C4-2B (cell line): ENCODE results near the gene MGAT1.
"Not testable (repeated sequence)": the region's sequence is repeated elsewhere in the genome, so short reads cannot be mapped to it uniquely, and the experiment has no call there.

Experiments
- H3K27ac ChIP-seq: fragments of 450-650 bp; 2 replicates; pipeline ENCODE4 v1.5.1; 2017
- ZFX ChIP-seq: fragments of 450-650 bp; IDR thresholded peaks from 2 replicates; pipeline ENCODE4 v1.6.1; 2017
- TF ChIP-seq, protein P1 (sequence below): fragments of 450-650 bp; conservative IDR thresholded peaks from 2 replicates; pipeline ENCODE4 v1.5.1; 2017; ENCODE audit warnings: mild to moderate bottlenecking

The MGAT1 gene

DNA sequence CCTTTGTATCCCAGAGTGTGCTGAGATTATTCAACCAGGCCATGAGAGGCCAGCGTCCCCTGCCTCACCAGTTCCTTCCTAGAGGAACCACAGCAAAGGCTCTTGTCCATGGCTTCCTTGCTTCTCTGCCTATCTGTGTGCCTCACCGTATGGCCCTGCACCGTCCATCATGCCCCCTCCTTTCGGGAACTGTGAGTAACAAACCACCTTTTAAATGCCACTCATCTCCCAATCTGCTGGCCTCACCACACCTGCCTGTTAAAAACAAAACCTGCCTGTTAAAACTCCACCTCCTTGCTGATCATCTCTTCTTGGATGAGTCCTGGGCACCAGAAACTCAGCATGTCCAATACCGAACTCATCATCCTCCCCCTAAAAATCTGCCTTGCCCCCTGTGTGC, 58.4 kb downstream of the MGAT1 start:
- TF ChIP-seq, protein P1, sequence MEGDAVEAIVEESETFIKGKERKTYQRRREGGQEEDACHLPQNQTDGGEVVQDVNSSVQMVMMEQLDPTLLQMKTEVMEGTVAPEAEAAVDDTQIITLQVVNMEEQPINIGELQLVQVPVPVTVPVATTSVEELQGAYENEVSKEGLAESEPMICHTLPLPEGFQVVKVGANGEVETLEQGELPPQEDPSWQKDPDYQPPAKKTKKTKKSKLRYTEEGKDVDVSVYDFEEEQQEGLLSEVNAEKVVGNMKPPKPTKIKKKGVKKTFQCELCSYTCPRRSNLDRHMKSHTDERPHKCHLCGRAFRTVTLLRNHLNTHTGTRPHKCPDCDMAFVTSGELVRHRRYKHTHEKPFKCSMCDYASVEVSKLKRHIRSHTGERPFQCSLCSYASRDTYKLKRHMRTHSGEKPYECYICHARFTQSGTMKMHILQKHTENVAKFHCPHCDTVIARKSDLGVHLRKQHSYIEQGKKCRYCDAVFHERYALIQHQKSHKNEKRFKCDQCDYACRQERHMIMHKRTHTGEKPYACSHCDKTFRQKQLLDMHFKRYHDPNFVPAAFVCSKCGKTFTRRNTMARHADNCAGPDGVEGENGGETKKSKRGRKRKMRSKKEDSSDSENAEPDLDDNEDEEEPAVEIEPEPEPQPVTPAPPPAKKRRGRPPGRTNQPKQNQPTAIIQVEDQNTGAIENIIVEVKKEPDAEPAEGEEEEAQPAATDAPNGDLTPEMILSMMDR = no peak
- TF ChIP-seq ZFX = no peak
- H3K27ac ChIP-seq = no peak overlapping the region

DNA sequence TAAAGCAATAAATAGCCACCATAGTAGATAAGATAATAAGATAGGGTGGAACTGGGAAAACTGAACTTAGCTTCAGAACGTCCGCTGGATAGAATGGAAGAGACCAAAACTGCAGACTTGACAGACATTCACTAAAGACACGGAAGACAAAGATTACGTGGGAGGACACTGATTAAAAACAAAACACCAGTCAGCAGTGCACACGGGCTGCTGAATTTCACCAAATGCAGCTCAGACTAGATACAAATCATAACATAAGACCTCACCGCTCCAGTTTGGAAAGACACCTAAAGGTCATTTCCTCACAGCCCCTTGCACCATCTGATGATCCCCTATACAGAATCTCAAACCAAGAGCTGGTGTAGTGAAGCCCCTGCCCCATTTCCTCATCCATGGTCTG, 59.9 kb downstream of the MGAT1 start:
- TF ChIP-seq, protein P1 = no peak
- no peak for TF ChIP-seq ZFX
- H3K27ac ChIP-seq = no peak overlapping the region

DNA sequence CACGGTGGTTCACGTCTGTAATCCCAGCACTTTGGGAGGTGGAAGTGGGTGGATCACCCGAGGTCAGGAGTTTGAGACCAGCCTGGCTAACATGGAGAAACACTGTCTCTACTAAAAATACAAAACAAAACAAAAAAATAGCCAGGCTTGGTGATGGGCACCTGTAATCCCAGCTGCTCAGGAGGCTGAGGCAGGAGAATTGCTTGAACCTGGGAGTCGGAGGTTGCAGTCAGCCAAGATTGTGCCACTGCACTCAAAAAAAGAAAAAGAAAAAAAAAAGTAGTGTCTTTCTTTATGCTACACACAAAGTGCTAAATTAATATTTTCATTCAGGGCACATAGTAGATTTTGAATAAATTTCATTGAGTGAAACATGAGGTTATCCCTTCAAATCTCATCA, 61.7 kb downstream of the MGAT1 start:
- not testable (repeated sequence) for H3K27ac ChIP-seq

DNA sequence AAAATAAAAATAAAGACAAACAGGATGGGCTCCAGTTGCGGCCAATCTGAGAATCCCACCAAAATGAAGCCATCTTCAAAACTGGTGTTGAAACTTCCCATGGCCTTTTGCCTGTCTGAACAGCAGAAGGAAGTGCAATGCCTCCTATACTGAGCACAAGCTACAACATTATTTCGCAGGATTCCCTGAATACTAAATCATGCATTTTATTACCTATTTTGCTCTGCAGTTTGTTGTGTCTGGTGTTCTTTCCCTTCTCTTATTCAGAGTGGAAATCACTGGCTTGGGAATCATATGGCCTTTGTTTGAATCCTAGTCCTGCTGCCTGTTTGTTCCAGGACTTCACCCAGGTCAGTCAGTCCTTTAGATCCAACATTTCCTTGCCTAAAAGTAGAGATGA, 62.6 kb downstream of the MGAT1 start, which contains the start of gene OR2Y1:
Gene OR2Y1 (minus strand): TSS at position 101 of the 400 bp plus-strand sequence. CDS start 0 bp downstream, at position 101.
- no peak within 1 kb of the TSS for H3K27ac ChIP-seq
- TF ChIP-seq, protein P1 = no peak
- no peak for TF ChIP-seq ZFX

DNA sequence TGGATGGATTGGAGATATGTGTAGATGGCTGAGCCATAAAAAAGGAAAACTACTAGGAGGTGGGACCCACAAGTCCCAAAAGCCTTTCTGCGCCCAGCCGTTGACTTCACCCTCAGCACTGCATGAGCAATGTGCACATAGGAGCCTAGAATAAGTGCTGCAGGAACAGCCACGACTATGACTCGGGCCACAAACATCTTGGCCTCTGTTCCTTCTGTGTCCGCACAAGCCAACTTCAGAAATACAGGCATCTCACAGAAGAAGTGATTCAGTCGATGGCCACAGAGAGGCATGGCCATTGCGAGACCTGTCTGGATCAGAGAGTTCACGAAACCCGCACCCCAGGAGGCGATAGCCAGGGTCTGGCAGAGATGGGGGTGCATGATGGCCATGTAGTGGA, 63.3 kb downstream of the MGAT1 start:
- TF ChIP-seq, protein P1 = no peak
- TF ChIP-seq ZFX = no peak
- no peak overlapping the region for H3K27ac ChIP-seq

DNA sequence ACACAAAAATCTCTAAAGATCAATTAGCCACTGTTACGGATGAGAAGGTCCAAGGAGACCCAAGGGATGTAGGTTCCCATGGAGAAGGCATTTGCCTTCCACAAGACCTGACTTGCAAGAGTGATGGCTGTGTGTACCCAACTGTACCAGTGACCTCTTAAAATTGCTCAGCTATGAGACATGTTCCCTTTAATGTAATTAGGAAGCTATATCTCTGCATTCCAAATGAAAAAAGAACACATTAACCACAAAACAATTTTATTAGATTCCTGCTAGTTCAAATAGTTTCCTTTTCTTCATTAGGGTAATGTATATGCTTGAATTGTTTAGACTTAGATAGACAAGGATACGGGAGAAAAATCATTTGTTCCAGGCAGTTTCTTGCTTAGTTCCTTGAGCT, 66.1 kb downstream of the MGAT1 start:
- no peak for TF ChIP-seq ZFX
- TF ChIP-seq, protein P1 = no peak

More for the DNA sequence above, 66.1 kb downstream of the MGAT1 start:
- H3K27ac ChIP-seq = no peak overlapping the region
